ENCODE data around the gene AGFG2. TPM values are rescaled to one million over a fixed set of nuclear protein-coding genes. Genes with fewer than 3 reads are reported as not detected.
"Not testable (repeated sequence)": the region's sequence is repeated elsewhere in the genome, so short reads cannot be mapped to it uniquely, and the experiment has no call there.

The AGFG2 gene
- total RNA-seq, 1 experiment from 2014 or later: 15.3 TPM

GRCh38 chr7:100563809-100564400 is 24.9 kb downstream of the AGFG2 start:
- Histone ChIP-seq H3K4me1 (ENCODE audit: insufficient read depth, low read length, poor library complexity, severe bottlenecking) (no peaks in the 10 kb centered on the region), H3K9me3 (ENCODE audit: low read depth, low read length, poor library complexity, severe bottlenecking) (no peaks in the 10 kb centered on the region), H3K4me3 (ENCODE audit: low read depth, low read length, poor library complexity, severe bottlenecking) (no peak overlapping the region), H3K36me3 (ENCODE audit: insufficient read depth, low read length, poor library complexity, severe bottlenecking) (no peaks in the 10 kb centered on the region), H3K27me3 (replicated peaks; ENCODE audit: insufficient read depth, low read depth, low read length, poor library complexity) (no peaks in the 10 kb centered on the region), H3K27ac (ENCODE audit: low read depth, low read length, poor library complexity, severe bottlenecking) (no peak overlapping the region)
- no TSS peak for BruUV-seq (replicated peaks)
- ChIA-PET POLR2A (ENCODE audit: low non-redundant PET) (no interaction called here), CTCF (interaction anchor here (0.6 to 1.5 kb wide), 6 partner anchors 9 to 182 kb away, joined by 3 to 5 read pairs (median 4); partner anchors contain the start of gene NYAP1)
- TF ChIP-seq CTCF (conservative IDR thresholded peaks at IDR 0.05; ENCODE audit: low read depth, low read length) (peak; percentile 95), EZH2 (IDR thresholded peaks at IDR 0.05; ENCODE audit: borderline replicate concordance, low read depth, low read length, poor library complexity, severe bottlenecking) (no peak)
- intact Hi-C loops (cut with micrococcal nuclease; ENCODE audit: unreplicated experiment): loop anchor here (5.0 kb wide), 1 partner anchor 128 kb away; the partner anchor contains the start of gene GIGYF1
- DNase-seq (ENCODE audit: low spot score): peak; percentile 80

GRCh38 chr7:100564405-100564804 is 25.4 kb downstream of the AGFG2 start:
- CTCF ChIA-PET: interaction anchor here (0.7 to 1.5 kb wide), 5 partner anchors 9 to 181 kb away, joined by 3 to 5 read pairs (median 4); partner anchors contain the start of gene NYAP1

GRCh38 chr7:100565133-100565571 is 26.1 kb downstream of the AGFG2 start:
- Histone ChIP-seq H3K27me3 (replicated peaks; ENCODE audit: insufficient read depth, low read depth, low read length, poor library complexity) (no peaks in the 10 kb centered on the region), H3K27ac (ENCODE audit: low read depth, low read length, poor library complexity, severe bottlenecking) (no peak overlapping the region), H3K4me3 (ENCODE audit: low read depth, low read length, poor library complexity, severe bottlenecking) (no peak overlapping the region), H3K36me3 (ENCODE audit: insufficient read depth, low read length, poor library complexity, severe bottlenecking) (no peaks in the 10 kb centered on the region), H3K9me3 (ENCODE audit: low read depth, low read length, poor library complexity, severe bottlenecking) (no peaks in the 10 kb centered on the region), H3K4me1 (ENCODE audit: insufficient read depth, low read length, poor library complexity, severe bottlenecking) (peaks cover 12% of the 10 kb centered on the region)
- CTCF ChIA-PET: interaction anchor here (0.6 to 0.9 kb wide), 2 partner anchors 10 to 104 kb away, joined by 8 read pairs; no protein-coding TSS in a partner anchor
- TF ChIP-seq EZH2 (IDR thresholded peaks at IDR 0.05; ENCODE audit: borderline replicate concordance, low read depth, low read length, poor library complexity, severe bottlenecking): no peak
- TF ChIP-seq CTCF (conservative IDR thresholded peaks at IDR 0.05; ENCODE audit: low read depth, low read length): no peak
- DNase-seq (ENCODE audit: low spot score): no peak
- BruUV-seq (replicated peaks): no TSS peak
- intact Hi-C loops (cut with micrococcal nuclease; ENCODE audit: unreplicated experiment): no loop called here
- POLR2A ChIA-PET (ENCODE audit: low non-redundant PET): no interaction called here

More at GRCh38 chr7:100564405-100564804, 25.4 kb downstream of the AGFG2 start:
- BruUV-seq (replicated peaks); H3K27me3 ChIP-seq (replicated peaks; ENCODE audit: insufficient read depth, low read depth, low read length, poor library complexity); H3K4me1 ChIP-seq (ENCODE audit: insufficient read depth, low read length, poor library complexity, severe bottlenecking); H3K4me3 ChIP-seq (ENCODE audit: low read depth, low read length, poor library complexity, severe bottlenecking); DNase-seq (ENCODE audit: low spot score); H3K9me3 ChIP-seq (ENCODE audit: low read depth, low read length, poor library complexity, severe bottlenecking); POLR2A ChIA-PET (ENCODE audit: low non-redundant PET); H3K27ac ChIP-seq (ENCODE audit: low read depth, low read length, poor library complexity, severe bottlenecking); H3K36me3 ChIP-seq (ENCODE audit: insufficient read depth, low read length, poor library complexity, severe bottlenecking): not testable (repeated sequence)
- intact Hi-C loops (cut with micrococcal nuclease; ENCODE audit: unreplicated experiment): loop anchor here (5.0 kb wide), 1 partner anchor 128 kb away; the partner anchor contains the start of gene GIGYF1

All from A673 (cell line).